GM21526 (cell line): ENCODE data around the gene ATP6AP1.

Experiments
- ATAC-seq: cut with Tn5 transposase; IDR thresholded peaks from one replicate; pipeline ENCODE4 v1.9.1; 2021; ENCODE audit warnings: moderate library complexity; ENCODE audit not compliant: unreplicated experiment, low FRiP score

ATP6AP1 gene

DNA sequence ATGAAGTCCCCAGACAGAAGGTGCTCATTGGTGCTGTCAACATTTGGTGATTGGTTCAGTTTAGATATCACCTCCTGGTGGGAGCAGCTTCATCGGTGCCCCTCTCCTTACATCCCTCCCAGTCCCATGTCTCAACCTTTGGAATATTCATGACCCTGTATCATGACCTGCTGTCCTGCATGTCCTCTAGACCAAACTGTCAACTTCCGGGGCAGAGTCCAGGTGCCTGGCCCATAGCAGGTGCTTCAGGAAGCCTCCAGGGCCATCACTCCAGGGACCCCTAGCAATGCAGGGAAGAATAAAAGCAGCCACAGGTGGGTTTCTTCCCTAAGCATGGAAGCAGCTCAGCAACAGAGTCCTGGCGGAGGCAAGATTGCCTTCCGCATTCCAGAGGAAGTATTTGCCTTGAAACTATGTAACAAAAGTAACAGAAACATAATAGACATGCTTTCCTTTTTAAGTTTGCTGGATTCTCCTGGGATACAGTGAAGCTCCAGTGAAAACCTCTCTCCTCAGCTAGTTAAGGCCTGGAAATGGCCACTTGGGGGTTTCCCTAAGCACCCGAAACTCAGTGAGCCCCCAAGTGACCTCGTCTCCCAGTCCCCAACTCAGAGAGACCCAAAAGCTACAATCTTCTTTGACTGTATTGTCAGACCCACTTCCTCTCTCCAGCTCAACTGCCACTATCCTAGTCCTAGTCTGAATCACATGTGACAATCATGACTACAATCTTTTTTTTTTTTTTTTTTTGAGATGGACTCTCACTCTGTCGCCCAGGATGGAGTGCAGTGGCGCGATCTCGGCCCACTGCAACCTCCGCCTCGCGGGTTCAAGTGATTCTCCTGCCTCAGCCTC, 1.3 kb upstream of the ATP6AP1 start:
- no peak for ATAC-seq

GRCh38 chrX:154429711-154430110, 1.2 kb downstream of the ATP6AP1 start:
- no peak for ATAC-seq

GRCh38 chrX:154430479-154430878, 2.0 kb downstream of the ATP6AP1 start:
- ATAC-seq = no peak

DNA sequence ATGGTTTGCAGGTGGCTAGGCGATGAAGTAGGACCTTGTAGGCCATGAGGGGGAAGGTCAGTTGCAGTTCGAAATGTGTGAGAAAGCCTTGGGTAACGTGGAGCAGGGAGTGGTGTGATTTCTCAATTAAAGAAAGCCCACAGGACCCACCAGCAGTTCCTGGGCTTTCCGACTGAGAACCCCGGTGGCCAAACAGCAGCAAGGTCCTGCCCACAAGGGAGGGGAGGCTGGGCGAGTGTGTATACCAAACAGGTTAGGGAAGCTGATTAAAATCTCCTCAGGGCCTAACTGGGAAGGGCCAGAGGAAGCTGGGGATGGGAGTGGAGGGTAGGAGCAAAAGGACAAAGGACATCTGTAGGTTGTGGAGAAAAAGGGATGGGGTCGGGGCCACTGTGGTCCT, 2.4 kb downstream of the ATP6AP1 start:
- ATAC-seq = no peak

GRCh38 chrX:154431341-154431740, 2.9 kb downstream of the ATP6AP1 start:
- ATAC-seq = no peak

DNA sequence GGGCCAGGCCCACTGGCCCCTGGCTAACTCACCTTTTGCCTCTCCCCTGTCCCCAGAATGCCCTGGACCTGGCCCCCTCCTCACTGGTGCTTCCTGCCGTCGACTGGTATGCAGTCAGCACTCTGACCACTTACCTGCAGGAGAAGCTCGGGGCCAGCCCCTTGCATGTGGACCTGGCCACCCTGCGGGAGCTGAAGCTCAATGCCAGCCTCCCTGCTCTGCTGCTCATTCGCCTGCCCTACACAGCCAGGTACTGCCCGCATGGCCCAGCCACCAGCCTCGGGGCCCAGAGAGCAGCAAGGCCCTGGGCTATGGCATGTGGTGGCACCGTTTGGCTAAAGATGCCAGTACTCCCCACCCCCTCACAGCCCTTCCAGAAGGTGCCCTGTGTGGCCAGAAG, 3.7 kb downstream of the ATP6AP1 start:
- ATAC-seq = no peak

- ATAC-seq = no peak
Measured at GRCh38 chrX:154433605-154434004, 5.1 kb downstream of the ATP6AP1 start.

- no peak for ATAC-seq
Measured at GRCh38 chrX:154434394-154435168, 6.1 kb downstream of the ATP6AP1 start.

- ATAC-seq = no peak
Measured at GRCh38 chrX:154435171-154435733, 6.8 kb downstream of the ATP6AP1 start.

DNA sequence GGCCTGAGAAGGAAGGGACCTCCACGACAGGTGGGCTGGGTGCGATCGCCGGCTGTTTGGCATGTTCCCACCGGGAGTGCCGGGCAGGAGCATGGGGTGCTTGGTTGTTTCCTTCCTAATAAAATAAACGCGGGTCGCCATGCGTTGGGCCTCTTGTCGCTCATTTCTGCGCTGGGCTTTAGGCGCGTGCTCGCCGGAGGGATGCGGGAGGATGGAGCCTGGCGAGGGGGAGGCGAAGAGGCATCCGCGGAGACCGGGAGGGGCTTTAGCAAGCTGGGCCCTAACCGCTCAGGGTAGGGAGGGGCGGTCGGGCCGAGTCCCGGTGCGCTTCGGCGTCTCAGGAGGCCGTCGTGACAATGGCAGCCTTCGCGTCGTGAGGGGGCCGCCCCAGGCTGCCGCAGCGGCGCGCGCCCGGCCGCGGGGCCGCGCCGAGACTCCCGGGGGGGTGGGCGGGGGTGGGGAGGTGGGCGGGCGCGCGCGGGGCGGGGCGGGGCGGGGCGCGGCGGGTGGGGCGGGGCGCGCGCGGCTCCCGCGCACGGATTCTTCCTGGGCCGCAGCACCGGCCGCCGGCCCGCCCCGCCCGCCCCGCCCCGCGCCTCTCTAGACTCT, 8.0 kb downstream of the ATP6AP1 start:
- no peak for ATAC-seq

DNA sequence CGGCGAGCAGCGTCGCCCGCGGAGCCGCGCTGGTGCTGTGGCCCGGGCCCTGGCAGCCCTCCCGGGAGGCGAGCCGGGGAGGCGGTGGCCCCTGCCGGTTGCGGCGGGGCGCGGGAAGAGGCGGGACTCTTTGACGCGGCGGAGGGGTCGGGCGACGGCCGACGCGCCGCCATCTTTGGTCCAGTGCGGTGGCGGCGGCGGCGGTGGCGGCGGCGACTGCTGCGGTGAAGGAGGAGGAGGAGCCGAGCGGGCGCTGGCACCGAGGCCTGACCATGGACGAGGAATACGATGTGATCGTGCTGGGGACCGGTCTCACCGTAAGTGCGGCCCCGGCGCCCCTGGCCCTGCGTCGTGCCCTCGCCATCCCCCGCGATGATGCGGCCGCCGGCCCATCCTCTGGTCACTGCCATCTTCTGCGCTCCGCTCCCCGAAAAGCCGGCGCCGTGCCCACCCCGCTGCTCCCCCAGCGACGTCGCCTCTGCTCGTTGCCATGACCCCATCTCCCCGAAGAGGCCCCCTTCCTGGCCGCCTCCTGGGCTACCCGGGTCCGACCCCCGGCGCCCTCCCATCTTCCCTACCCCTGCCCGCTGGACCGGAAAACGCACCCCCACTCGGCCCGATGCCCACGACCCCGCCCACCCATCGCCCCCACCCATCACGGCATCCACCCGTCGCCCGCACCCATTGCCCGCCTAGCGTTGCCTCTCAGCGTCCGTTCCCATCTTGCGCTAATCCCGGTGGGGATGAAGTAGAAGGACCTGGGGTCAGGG, 8.7 kb downstream of the ATP6AP1 start, which contains the start of gene GDI1:
GDI1 (plus strand) TSS at position 172 of the 770 bp plus-strand sequence; CDS start at position 273, 101 bp downstream.
- no peak for ATAC-seq

- no peak for ATAC-seq
Measured at GRCh38 chrX:154437971-154438893, 9.8 kb downstream of the ATP6AP1 start.

GRCh38 chrX:154439841-154440240, 11.4 kb downstream of the ATP6AP1 start:
- no peak for ATAC-seq

GRCh38 chrX:154440623-154441357, 12.3 kb downstream of the ATP6AP1 start:
- ATAC-seq = no peak

DNA sequence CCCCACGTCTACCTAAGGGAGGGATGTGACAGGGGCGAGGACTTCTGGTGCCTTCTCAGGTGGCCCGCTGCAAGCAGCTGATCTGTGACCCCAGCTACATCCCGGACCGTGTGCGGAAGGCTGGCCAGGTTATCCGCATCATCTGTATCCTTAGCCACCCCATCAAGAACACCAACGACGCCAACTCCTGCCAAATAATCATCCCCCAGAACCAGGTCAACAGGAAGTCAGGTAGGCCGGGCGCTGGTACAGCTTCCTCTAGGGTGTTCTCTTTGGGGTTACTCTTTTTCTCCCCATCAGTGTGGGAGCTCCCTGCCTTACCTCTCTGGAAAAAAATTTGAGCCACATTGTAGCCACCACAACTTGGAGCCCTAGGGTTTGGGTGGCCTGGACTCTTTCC, 13.1 kb downstream of the ATP6AP1 start:
- ATAC-seq = no peak

GRCh38 chrX:154441984-154442707, 13.7 kb downstream of the ATP6AP1 start:
- no peak for ATAC-seq

- no peak for ATAC-seq
Measured at GRCh38 chrX:154443479-154443910, 15.0 kb downstream of the ATP6AP1 start.
